ENCODE results near the gene KLK14. TPM values are rescaled to one million over a fixed set of nuclear protein-coding genes. Genes with fewer than 3 reads are reported as not detected.

The KLK14 gene
- total and polyA plus RNA-seq, 2 experiments from 2014 or later: 0.13 TPM; not detected in 1

- DNase-seq (ENCODE audit: low spot score): no peak
- Histone ChIP-seq H4K20me1 (ENCODE audit: insufficient read depth, poor library complexity, severe bottlenecking) (no peaks in the 10 kb centered on the region), H2AFZ (no peak overlapping the region), H3K4me3 (no peak overlapping the region), H3K4me2 (no peak overlapping the region), H3K9me2 (replicated peaks; ENCODE audit: insufficient read depth) (no peaks in the 10 kb centered on the region), H3K36me3 (replicated peaks; ENCODE audit: insufficient read depth, low read depth) (no peaks in the 10 kb centered on the region), H3K4me1 (ENCODE audit: insufficient read depth) (peaks cover 7% of the 10 kb centered on the region), H3K27ac (no peak overlapping the region), H3K79me2 (no peaks in the 10 kb centered on the region), H3K27me3 (no peaks in the 10 kb centered on the region), H3K9me3 (ENCODE audit: low read depth) (no peaks in the 10 kb centered on the region)
- TF ChIP-seq CTCF (IDR thresholded peaks at IDR 0.05; ENCODE audit: poor library complexity) (no peak), EZH2 (IDR thresholded peaks at IDR 0.05; ENCODE audit: borderline replicate concordance) (no peak), EZH2phosphoT487 (IDR thresholded peaks at IDR 0.05; ENCODE audit: low read depth, severe bottlenecking, unreplicated experiment) (no peak)
- 88% methylated on average over 7 of the region's 7 CpGs for WGBS (ENCODE audit: low lambda C conversion rate, missing lambda C conversion rate)
These were observed 19.0 kb downstream of the KLK14 start for GRCh38 chr19:51063664-51064063.

GRCh38 chr19:51060973-51061372 lies 21.7 kb downstream of the KLK14 start:
- Histone ChIP-seq H2AFZ (no peak overlapping the region), H3K4me1 (ENCODE audit: insufficient read depth) (peaks cover 7% of the 10 kb centered on the region), H3K27me3 (no peaks in the 10 kb centered on the region), H3K4me2 (no peak overlapping the region), H3K9me2 (replicated peaks; ENCODE audit: insufficient read depth) (no peaks in the 10 kb centered on the region), H3K79me2 (no peaks in the 10 kb centered on the region), H3K27ac (no peak overlapping the region), H3K36me3 (replicated peaks; ENCODE audit: insufficient read depth, low read depth) (no peaks in the 10 kb centered on the region), H3K9me3 (ENCODE audit: low read depth) (no peaks in the 10 kb centered on the region), H3K4me3 (no peak overlapping the region), H4K20me1 (ENCODE audit: insufficient read depth, poor library complexity, severe bottlenecking) (no peaks in the 10 kb centered on the region)
- 0% methylated on average over 1 of the region's 1 CpG for WGBS (ENCODE audit: low lambda C conversion rate, missing lambda C conversion rate)
- no peak for TF ChIP-seq CTCF (IDR thresholded peaks at IDR 0.05; ENCODE audit: poor library complexity)
- no peak for TF ChIP-seq EZH2 (IDR thresholded peaks at IDR 0.05; ENCODE audit: borderline replicate concordance)
- TF ChIP-seq EZH2phosphoT487 (IDR thresholded peaks at IDR 0.05; ENCODE audit: low read depth, severe bottlenecking, unreplicated experiment): no peak
- no peak for DNase-seq (ENCODE audit: low spot score)

- 71% methylated on average over 4 of the region's 4 CpGs for WGBS (ENCODE audit: low lambda C conversion rate, missing lambda C conversion rate)
- Histone ChIP-seq H3K4me2 (no peak overlapping the region), H3K27ac (no peak overlapping the region), H3K9me2 (replicated peaks; ENCODE audit: insufficient read depth) (no peaks in the 10 kb centered on the region), H3K27me3 (no peaks in the 10 kb centered on the region), H3K4me1 (ENCODE audit: insufficient read depth) (peaks cover 3% of the 10 kb centered on the region), H4K20me1 (ENCODE audit: insufficient read depth, poor library complexity, severe bottlenecking) (no peaks in the 10 kb centered on the region), H3K4me3 (no peak overlapping the region), H3K36me3 (replicated peaks; ENCODE audit: insufficient read depth, low read depth) (no peaks in the 10 kb centered on the region), H3K79me2 (no peaks in the 10 kb centered on the region), H3K9me3 (ENCODE audit: low read depth) (no peaks in the 10 kb centered on the region), H2AFZ (no peak overlapping the region)
- DNase-seq (ENCODE audit: low spot score): no peak
- TF ChIP-seq EZH2 (IDR thresholded peaks at IDR 0.05; ENCODE audit: borderline replicate concordance) (no peak), EZH2phosphoT487 (IDR thresholded peaks at IDR 0.05; ENCODE audit: low read depth, severe bottlenecking, unreplicated experiment) (no peak), CTCF (IDR thresholded peaks at IDR 0.05; ENCODE audit: poor library complexity) (no peak)
These were observed 22.4 kb downstream of the KLK14 start for GRCh38 chr19:51060336-51060735.

GRCh38 chr19:51059715-51060114 lies 23.0 kb downstream of the KLK14 start:
- TF ChIP-seq EZH2phosphoT487 (IDR thresholded peaks at IDR 0.05; ENCODE audit: low read depth, severe bottlenecking, unreplicated experiment): no peak
- no peak for TF ChIP-seq CTCF (IDR thresholded peaks at IDR 0.05; ENCODE audit: poor library complexity)
- no peak for TF ChIP-seq EZH2 (IDR thresholded peaks at IDR 0.05; ENCODE audit: borderline replicate concordance)
- Histone ChIP-seq H3K27me3 (no peaks in the 10 kb centered on the region), H3K27ac (no peak overlapping the region), H3K4me3 (no peak overlapping the region), H3K4me1 (ENCODE audit: insufficient read depth) (no peaks in the 10 kb centered on the region), H3K79me2 (no peaks in the 10 kb centered on the region), H3K9me3 (ENCODE audit: low read depth) (no peaks in the 10 kb centered on the region), H4K20me1 (ENCODE audit: insufficient read depth, poor library complexity, severe bottlenecking) (no peaks in the 10 kb centered on the region), H2AFZ (no peak overlapping the region), H3K9me2 (replicated peaks; ENCODE audit: insufficient read depth) (no peaks in the 10 kb centered on the region), H3K36me3 (replicated peaks; ENCODE audit: insufficient read depth, low read depth) (no peaks in the 10 kb centered on the region), H3K4me2 (no peak overlapping the region)
- WGBS (ENCODE audit: low lambda C conversion rate, missing lambda C conversion rate): 73% methylated on average over 7 of the region's 7 CpGs
- no peak for DNase-seq (ENCODE audit: low spot score)
